Peyer's patch (tissue), 4 donors: Measurements from ENCODE around the gene HELQ.
A peak's percentile ranks its signal among the peaks of the same experiment; 100 is the strongest.

Experiments
- CTCF ChIP-seq, 6 experiments: fragments of 450-650 bp in 4 of 6; fragments of 200-600 bp in 2 of 6; sonication (generic) in 1 of 6; IDR thresholded peaks; one replicate each; pipeline ENCODE4 v1.5.1; 2017 to 2019; ENCODE audit warnings: antibody characterized with exemption in 6 of 6, mild to moderate bottlenecking in 3 of 6, moderate library complexity in 1 of 6
- POLR2A ChIP-seq, 2 donors: fragments of 450-650 bp; IDR thresholded peaks; one replicate each; pipeline ENCODE4 v1.5.1; 2017; ENCODE audit warnings: antibody characterized with exemption in 2 of 2, mild to moderate bottlenecking in 2 of 2, moderate library complexity in 2 of 2

- TF ChIP-seq CTCF (IDR thresholded peaks at IDR 0.05) (peak in 3 of 6 experiments; percentile 7 to 33 (median 12)), POLR2A (IDR thresholded peaks at IDR 0.05) (no peak)
Measured at GRCh38 chr4:83362492-83363329, 92.9 kb downstream of the HELQ start.
